Osteocyte (in vitro differentiated cells): Measurements from ENCODE around the gene MPG. TPM values are rescaled to one million over a fixed set of nuclear protein-coding genes. Genes with fewer than 3 reads are reported as not detected.
"Not testable (repeated sequence)": the region's sequence is repeated elsewhere in the genome, so short reads cannot be mapped to it uniquely, and the experiment has no call there.

ENCODE experiments used
- DNase-seq: peaks from one replicate; pipeline ENCODE4 v3.0.0; 2021; ENCODE audit warnings: mixed read lengths; ENCODE audit not compliant: unreplicated experiment; ENCODE audit errors: extremely low spot score
- H3K27ac Mint-ChIP-seq: one replicate; pipeline ENCODE4 v1.8.0; 2021; ENCODE audit warnings: mild to moderate bottlenecking, mixed read lengths; ENCODE audit not compliant: unreplicated experiment
- H3K27me3 Mint-ChIP-seq: one replicate; pipeline ENCODE4 v1.8.0; 2021; ENCODE audit warnings: mixed read lengths; ENCODE audit not compliant: unreplicated experiment
- H3K36me3 Mint-ChIP-seq: one replicate; pipeline ENCODE4 v1.8.0; 2021; ENCODE audit warnings: mixed read lengths; ENCODE audit not compliant: unreplicated experiment
- H3K4me1 Mint-ChIP-seq: one replicate; pipeline ENCODE4 v1.8.0; 2021; ENCODE audit warnings: mixed read lengths; ENCODE audit not compliant: unreplicated experiment
- H3K4me3 Mint-ChIP-seq: one replicate; pipeline ENCODE4 v1.8.0; 2021; ENCODE audit warnings: mild to moderate bottlenecking, moderate library complexity, mixed read lengths; ENCODE audit not compliant: unreplicated experiment
- H3K9me3 Mint-ChIP-seq: one replicate; pipeline ENCODE4 v1.8.0; 2021; ENCODE audit warnings: mixed read lengths; ENCODE audit not compliant: unreplicated experiment
- CTCF ChIP-seq: fragments of 200-600 bp; sonication (generic); IDR thresholded peaks from 2 replicates; pipeline ENCODE4 v1.5.0; 2021; ENCODE audit warnings: antibody characterized with exemption, mild to moderate bottlenecking, moderate library complexity
- long read RNA-seq: library from polyadenylated mRNA; unstranded; transcript quantifications from one replicate; pipeline ENCODE4 v2.0.0, GENCODE V29; 2021
- total RNA-seq: library from RNA; stranded (reverse); gene quantifications from 2 replicates; pipeline ENCODE4 v1.2.1, GENCODE V29; 2021

MPG gene
- 65.9 and 71.6 TPM in 2 replicates for total RNA-seq
- long read RNA-seq, transcript MPG-202 (4 exons, 1,205 nt) = major isoform, 17 of 20 reads
- long read RNA-seq, partial matches to known transcripts = 2 of 20 reads
- long read RNA-seq, other reads (novel, unspliced or antisense) = 0 of 20 reads

GRCh38 chr16:77807-78443, at the start of gene MPG:
MPG (plus strand) TSS chr16:78225; CDS start chr16:78310, 85 bp downstream.
- peaks cover 1% of the 10 kb centered on the region for H3K36me3 Mint-ChIP-seq
- TF ChIP-seq CTCF = no peak

GRCh38 chr16:30627-31026, 47.4 kb upstream of the MPG start:
- H3K27ac Mint-ChIP-seq, H3K4me1 Mint-ChIP-seq, H3K27me3 Mint-ChIP-seq, H3K9me3 Mint-ChIP-seq, H3K36me3 Mint-ChIP-seq, DNase-seq, H3K4me3 Mint-ChIP-seq: not testable (repeated sequence)

More at GRCh38 chr16:77807-78443, at the start of gene MPG:
- Mint-ChIP-seq H3K27me3 (no peaks in the 10 kb centered on the region), H3K4me3 (peak within 1 kb of the TSS; percentile 82), H3K4me1 (peaks cover 59% of the 10 kb centered on the region), H3K9me3 (no peaks in the 10 kb centered on the region), H3K27ac (peak within 1 kb of the TSS; percentile 95)
- peak; percentile 94 for DNase-seq

GRCh38 chr16:33154-33876, 44.7 kb upstream of the MPG start:
- H3K4me1 Mint-ChIP-seq, H3K27ac Mint-ChIP-seq, H3K4me3 Mint-ChIP-seq, H3K27me3 Mint-ChIP-seq, H3K36me3 Mint-ChIP-seq, H3K9me3 Mint-ChIP-seq: not testable (repeated sequence)
- peak; percentile 57 for DNase-seq

GRCh38 chr16:33877-34647, 44.0 kb upstream of the MPG start:
- Mint-ChIP-seq H3K27me3 (no peaks in the 10 kb centered on the region), H3K27ac (no peak overlapping the region), H3K4me1 (no peaks in the 10 kb centered on the region), H3K9me3 (no peaks in the 10 kb centered on the region), H3K36me3 (no peaks in the 10 kb centered on the region), H3K4me3 (no peak overlapping the region)
- TF ChIP-seq CTCF = no peak
- peak; percentile 75 for DNase-seq

GRCh38 chr16:34648-34987, 43.4 kb upstream of the MPG start:
- H3K27ac Mint-ChIP-seq = no peak overlapping the region
- H3K27me3 Mint-ChIP-seq = no peaks in the 10 kb centered on the region

More at GRCh38 chr16:34648-34987, 43.4 kb upstream of the MPG start:
- H3K4me3 Mint-ChIP-seq = no peak overlapping the region
- H3K36me3 Mint-ChIP-seq = no peaks in the 10 kb centered on the region
- no peaks in the 10 kb centered on the region for H3K4me1 Mint-ChIP-seq
- H3K9me3 Mint-ChIP-seq = no peaks in the 10 kb centered on the region
- DNase-seq = peak; percentile 44
- TF ChIP-seq CTCF = no peak
